ENCODE data around the gene CYS1.

The CYS1 gene

DNA sequence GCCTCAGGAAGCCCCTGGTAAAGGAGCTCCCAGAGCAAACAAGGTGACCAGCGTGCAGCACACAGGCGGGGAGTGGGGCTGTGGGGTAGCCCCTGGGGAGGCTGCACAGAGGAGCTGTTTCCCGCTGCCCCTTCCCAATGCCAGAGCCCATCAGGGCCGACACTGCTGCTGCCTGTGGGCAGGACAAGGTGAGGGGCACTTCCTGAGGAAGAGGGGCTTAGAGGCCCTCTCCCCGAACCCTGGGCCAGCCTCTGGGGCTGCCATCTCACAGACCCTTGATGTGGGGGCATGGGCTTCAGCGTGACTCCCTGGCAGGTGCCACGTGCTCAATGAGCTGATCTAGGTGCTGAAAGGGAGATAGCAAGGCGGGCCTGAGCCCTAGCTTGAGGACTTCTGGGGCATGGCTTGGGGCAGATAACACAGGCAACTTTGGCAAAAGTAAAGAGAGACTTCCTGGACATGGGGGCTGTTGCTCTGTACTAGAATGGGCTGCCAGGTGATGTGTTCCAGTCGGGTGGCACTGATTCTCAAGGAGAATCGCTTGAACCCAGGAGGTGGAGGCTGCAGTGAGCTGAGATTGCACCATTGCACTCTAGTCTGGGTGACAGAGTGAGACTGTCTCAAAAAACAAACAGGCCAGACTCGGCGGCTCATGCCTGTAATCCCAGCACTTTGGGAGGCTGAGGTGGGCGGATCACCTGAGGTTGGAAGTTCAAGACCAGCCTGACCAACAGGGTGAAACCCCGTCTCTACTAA is 46.8 kb downstream of the CYS1 start:
- in situ Hi-C loops (cut with MboI; ENCODE audit: low sequenced_read_pairs) = loop anchor here (25.0 kb wide), 1 partner anchor 221 kb away; no protein-coding TSS in a partner anchor

DNA sequence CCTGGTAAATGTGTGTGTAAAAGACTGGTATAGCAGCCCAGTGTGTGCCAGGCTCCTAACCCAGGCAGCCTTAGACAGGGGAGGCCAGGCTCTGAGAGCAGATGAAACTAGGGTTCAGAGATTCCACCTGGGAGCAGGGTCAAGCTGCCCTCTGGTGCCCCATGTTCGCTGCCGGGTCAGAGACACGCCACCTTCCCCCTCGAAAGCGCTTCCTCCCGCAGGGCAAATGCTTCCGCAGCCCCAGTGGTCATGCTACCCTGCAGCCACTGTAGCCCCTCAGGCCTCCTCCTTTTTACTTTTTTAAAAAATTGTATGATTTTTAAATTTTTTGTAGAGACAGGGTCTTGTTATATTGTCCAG is 47.5 kb downstream of the CYS1 start:
- in situ Hi-C loops (cut with MboI; ENCODE audit: low sequenced_read_pairs) = loop anchor here (25.0 kb wide), 1 partner anchor 220 kb away; no protein-coding TSS in a partner anchor

DNA sequence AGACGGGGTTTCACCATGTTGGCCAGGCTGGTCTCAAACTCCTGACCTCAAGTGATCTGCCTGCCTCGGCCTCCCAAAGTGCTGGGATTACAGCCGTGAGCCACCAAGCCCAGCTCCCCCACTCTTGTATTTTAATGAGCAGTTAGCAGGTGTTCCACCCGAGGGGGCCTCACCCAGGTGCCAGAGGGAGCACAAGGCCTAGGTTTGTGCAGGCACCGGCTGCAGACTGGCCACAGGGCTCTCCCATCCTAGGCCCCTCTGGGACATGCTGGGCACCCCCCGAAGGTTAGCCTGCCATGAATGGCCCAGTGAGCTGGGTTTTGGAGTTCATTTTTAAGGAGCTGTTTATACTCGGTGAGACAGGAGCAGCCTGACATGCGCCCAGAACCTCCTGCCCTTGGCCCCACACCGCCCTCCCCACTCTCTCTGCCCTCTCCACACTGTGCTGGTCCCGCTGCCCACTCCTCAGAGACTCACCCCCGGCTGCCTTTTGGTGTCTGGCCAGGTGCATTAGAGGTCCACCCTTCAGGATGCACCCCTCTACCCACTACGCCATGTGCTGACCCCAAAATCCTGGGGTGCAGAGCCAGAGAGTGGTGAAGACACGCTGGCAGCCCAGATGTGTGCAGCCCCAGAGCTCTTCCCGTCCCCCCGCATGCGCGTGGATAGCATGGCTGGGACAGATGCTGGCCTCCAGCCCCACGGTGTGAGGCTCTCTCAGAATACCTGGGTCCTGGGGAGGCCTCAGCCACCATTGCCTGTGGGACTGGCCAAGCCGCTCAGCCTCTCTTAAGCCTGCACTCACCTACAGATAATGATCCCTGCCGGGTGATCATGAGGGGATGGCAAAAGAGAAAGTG is 48.1 kb downstream of the CYS1 start:
- in situ Hi-C loops (cut with MboI; ENCODE audit: low sequenced_read_pairs) = loop anchor here (25.0 kb wide), 1 partner anchor 220 kb away; no protein-coding TSS in a partner anchor

DNA sequence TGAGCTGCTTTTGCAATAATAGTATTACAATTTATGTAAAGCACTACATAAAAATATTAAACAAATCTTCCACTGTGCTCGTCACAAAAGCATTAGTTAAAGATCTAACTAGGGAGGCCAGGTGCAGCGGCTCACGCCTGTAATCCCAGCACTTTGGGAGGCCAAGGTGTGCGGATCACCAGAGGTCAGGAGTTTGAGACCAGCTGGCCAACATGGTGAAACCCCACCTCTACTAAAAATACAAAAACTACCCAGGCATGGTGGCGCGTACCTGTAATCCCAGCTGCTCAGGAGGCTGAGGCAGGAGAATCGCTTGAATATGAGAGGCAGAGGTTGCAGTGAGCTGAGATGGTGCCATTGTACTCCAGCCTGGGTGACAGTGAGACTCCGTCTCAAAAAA is 49.4 kb downstream of the CYS1 start:
- in situ Hi-C loops (cut with MboI; ENCODE audit: low sequenced_read_pairs) = loop anchor here (25.0 kb wide), 1 partner anchor 218 kb away; no protein-coding TSS in a partner anchor

DNA sequence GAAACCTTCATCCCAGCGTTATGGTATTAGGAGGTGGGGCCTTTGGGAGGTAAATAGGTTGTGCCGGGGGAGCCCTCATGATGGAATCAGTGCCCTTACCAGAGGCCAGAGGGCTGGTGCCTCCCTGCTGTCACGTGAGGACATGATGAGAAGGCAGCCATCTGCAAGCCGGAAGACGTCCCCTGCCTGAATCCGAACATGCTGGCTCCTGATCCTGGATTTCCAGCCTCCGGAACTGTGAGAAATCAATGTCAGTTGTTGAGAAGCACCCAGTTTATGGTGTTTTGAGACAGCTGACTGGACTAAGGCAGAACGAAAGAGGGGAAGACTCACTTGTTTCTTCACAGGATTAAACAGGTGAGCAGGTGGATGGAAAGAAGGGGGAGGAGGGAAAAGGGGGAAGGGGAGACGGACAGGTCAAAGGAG is 49.9 kb downstream of the CYS1 start:
- in situ Hi-C loops (cut with MboI; ENCODE audit: low sequenced_read_pairs) = loop anchor here (25.0 kb wide), 1 partner anchor 218 kb away; no protein-coding TSS in a partner anchor

DNA sequence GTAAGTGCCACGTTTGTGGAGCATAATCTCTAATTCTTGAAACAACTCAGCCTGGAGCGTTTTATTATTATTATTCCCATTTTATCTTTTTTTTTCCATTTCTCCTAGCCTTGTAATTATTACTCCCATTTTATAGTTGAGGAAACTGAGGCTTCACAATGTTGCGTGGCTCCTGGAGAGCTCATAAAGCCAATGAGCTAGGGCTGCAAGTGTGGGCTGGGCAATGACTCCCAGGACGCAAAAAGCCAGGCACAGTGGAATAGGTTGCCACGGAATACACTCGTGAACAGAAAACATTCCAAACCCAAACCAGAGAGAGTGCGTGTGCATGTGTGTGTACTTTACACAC is 50.4 kb downstream of the CYS1 start:
- in situ Hi-C loops (cut with MboI; ENCODE audit: low sequenced_read_pairs) = loop anchor here (25.0 kb wide), 1 partner anchor 218 kb away; no protein-coding TSS in a partner anchor

DNA sequence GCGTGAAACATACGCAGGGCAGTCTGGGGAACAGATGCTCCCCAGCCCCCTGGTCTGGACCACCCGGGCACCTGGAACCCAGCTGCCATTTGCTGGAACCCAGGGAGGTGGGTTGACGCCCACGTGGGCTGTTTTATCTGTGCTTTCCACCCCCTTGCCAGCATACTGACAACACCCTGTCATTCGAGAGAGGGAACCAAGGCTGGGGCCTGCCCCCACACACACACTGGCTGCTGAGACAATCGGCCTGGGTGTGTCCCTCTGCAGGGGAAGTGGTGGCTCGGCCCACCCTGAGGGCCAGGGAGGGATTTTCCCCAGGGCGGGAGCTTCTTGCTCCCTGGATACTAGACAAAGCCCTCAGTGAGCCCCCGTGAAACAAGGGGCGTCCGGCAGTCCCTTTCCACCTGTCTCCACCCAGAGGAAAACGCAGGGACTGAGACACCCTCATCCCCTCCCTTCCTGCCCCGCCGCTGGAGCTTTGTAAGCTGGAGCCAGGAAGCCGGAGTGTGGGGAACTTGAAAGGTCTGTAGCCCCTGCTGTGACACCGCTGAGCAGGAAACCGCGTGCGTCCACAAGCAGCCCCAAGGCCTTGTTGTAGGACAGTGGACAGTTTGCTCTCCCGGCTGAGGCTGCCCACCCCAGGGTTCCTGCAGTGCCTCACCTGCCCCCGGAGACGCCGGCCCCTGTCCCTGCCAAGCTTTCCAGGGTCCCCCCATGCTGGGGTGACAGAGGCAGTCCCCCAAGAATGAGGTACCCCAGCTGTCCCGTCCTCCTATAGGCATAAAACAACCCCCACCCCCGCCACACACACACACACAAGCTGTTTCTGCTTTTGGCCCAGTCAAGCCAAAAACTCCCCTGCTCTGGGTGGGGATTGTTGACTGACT is 51.0 kb downstream of the CYS1 start:
- in situ Hi-C loops (cut with MboI; ENCODE audit: low sequenced_read_pairs) = loop anchor here (25.0 kb wide), 1 partner anchor 217 kb away; no protein-coding TSS in a partner anchor

DNA sequence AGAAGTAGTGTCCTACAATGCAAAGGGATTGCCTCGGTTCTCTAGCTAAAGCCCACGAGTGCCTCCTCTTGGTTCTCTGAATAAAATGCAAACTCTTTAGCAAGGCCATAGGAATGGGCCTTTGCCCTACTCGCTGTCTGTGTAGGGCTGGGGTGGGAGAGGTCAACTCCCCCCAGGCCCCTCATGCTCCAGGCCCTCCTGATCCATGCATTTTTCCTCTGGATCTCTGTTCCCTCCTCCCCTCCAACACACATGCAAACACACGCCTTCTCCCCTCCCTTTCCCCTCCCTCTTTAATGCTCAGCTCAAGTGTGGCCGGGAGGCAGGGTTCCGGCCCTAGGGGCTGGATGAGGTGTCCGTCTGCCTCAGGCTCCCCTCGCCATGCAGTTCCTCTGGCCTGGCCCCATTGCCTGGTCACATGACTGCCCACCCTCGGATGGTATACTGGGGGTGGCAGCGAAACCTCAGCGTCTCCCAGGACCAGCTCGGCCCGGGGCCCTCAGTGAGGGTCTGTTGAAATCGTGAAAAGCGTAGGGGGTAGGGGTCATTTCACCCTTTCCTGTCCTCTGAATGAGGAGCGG is 51.7 kb downstream of the CYS1 start:
- in situ Hi-C loops (cut with MboI; ENCODE audit: low sequenced_read_pairs) = loop anchor here (25.0 kb wide), 1 partner anchor 216 kb away; no protein-coding TSS in a partner anchor

DNA sequence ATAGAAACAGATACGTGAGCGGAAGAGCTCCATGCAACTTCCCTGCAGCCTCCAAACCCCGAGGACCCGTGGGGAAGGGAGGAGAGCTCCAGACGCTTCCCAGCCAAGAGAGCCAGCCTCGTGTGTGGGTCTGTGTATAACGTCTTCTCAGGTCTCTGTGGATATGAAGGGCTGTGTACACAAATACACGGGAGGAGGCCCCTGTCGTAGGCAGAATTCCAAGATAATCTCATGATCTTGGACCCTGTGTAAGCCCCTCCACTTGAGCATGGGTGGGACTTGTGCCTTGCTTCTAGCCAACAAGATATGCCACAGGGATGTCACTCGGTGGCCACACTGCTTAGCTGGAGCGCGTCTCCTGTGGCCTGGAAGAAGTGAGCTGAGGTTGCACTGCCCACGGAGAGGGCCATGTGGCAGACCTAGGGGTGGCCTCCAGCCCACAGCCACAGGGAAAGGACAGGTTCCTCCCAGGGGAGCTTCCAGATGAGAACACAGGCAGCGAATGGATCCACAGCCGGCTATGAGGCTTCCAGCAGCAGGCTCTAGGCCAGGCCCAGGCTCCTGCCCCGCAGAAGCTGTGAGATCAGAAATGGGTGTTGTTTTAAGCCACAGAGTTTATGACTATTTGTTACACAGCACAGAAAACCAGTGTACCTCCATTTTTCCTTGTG is 52.4 kb downstream of the CYS1 start:
- in situ Hi-C loops (cut with MboI; ENCODE audit: low sequenced_read_pairs) = loop anchor here (25.0 kb wide), 1 partner anchor 215 kb away; no protein-coding TSS in a partner anchor

DNA sequence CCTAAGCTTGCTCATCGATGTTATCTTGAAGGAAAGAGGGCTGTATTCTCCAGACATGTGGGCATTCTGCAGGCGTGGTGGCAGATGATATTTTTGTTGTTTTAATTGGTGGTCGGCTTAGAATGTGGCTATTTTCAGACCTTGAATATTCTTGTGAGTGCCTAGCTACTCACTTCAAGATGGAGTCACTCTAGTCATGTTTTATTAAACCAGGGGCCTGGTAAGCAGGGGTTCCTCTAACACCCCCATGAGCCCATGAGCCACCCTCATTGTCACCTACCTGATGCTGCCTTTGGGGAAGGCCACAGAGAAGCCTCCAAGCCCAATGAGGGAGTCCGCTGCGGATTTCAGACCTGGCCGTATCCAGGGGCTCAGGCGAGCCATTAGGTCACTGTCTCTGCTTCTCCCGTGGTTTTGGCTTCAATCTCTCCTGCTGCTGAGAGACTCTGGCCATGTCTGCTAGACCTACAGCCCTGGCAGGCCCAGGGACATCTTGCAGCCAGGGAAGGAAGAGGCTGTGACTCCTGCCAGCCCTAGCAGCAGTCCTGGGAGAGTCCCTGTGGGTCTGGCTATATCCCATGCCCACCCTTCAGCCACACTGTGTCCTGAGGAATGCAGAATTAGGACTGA is 53.2 kb downstream of the CYS1 start:
- in situ Hi-C loops (cut with MboI; ENCODE audit: low sequenced_read_pairs) = loop anchor here (25.0 kb wide), 1 partner anchor 215 kb away; no protein-coding TSS in a partner anchor

DNA sequence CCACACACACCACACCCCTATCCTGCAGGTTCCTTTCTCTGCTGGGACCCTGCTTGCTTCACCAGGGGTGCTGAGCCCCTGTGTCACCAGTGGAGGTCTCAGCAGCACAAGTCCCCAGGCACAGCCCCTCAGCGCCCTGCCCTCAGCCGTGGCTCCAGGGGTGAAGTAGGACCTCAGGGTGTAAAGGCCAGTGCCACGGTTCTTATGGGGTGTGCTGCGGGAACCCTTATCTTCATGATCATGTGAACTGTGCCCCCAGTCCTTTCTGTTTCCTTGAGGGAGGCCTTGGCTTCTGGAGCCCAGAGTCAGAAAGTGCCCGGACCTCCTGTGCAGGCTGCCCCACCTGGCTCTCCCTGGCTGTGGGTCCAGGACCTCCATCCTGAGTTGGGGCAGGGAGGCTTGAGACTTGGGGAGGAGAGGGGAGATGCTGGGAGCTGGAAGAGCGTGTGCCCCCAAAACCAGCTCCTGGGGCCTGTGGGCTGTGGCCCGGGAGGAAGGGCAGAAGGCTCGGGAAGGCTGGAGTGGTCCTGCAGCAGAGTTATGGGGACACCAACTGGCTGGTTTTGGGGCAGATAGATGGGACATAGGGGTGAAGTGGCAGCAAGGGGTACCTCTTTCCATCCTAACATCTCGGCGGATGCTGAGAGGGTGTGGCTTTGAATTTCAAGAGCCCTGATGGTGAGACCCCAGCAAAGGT is 57.1 kb downstream of the CYS1 start:
- in situ Hi-C loops (cut with MboI; ENCODE audit: low sequenced_read_pairs) = no loop called here

DNA sequence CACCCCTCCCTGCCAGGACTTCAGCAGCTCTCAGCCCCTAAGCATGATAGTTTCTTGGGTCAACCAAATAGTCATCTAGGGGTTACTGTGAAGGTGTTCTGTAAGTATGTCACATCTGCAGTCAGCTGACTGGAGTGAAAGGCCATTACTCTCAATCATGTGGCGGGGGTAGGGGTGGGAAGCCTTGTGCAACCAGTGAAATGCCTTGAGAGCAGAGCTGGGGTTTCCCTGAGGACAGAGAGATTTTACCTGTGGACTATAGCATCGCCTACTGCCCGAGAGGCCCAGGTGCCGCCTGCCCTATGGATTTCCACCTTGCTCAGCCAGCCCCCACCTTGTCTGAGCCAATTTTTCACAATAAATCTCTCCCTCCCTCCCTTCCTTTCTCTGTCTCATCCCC is 57.8 kb downstream of the CYS1 start:
- in situ Hi-C loops (cut with MboI; ENCODE audit: low sequenced_read_pairs) = no loop called here

DNA sequence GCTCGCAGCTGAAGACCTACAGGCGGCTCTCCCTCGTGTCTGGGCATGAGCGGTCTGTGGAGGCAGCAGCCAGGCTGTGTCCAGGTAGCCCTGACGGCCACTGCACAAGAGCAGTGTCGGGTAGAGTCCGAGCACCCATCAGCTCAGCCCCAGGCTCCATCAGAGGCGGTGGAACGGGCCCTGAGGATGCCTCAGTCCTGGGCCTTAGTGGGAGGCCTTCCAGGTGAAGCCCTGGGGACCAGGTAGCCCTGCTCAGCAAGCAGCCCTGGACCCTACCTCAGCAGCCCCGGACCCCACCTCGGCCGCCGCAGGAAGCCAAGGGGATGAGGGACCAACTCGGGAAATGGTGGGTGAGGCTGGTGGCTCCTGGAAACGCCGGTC is 58.2 kb downstream of the CYS1 start:
- in situ Hi-C loops (cut with MboI; ENCODE audit: low sequenced_read_pairs) = no loop called here

DNA sequence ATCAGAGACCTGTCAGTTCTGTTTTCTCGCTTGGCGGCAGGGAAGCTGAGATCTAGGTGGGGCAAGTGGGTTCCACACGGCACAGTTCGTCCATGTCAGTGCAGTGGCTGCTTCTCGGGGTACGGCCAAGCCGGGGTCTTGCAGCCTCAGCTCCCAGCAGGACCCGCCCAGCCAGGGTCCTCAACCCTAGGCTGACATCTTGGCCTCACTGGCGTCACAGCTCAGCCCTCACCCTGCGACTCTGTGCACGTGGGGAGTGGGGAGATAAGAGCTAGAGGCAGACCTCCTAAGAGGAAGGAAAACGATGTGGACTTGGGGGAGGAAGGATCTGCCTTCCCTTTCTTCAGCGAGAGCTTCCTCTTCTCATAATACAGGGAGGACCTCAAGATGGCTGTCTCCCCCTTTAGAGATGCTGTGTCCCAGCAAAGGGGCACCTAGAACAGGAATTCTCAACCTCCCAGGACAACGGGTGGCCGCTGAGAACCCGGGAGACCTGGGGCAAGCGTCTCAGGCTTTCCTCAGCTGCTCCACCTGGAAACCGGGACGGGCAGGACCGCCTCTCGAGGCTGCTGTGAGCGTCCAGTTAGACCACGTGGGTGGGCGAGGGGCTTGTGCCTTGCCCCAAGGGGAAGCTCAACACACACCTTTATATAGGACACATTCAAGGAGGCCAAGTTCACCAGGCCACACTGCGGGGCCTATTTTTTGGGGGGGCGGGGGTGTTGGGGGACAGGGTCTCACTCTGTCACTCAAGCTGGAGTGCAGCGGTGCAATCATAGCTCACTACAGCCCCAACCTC is 60.4 kb downstream of the CYS1 start:
- in situ Hi-C loops (cut with MboI; ENCODE audit: low sequenced_read_pairs) = no loop called here

DNA sequence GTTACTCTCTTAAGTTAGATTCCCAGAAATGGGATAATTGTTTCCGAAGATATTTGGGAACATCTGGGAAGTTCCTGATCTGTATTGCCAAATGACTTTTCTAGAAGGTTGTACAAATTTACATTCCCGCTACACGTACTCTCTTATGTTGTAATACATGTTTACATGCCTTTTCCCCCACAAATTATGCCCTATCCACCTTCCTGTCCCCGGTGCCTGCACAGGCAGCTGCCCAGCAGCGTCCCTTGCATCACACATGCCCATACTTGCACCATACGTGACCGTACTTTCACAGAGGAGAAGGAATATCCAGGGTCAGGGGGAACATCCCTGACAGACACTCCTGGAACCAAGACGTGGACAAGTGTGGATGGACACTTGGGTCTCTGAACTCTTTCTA is 61.0 kb downstream of the CYS1 start:
- in situ Hi-C loops (cut with MboI; ENCODE audit: low sequenced_read_pairs) = no loop called here

DNA sequence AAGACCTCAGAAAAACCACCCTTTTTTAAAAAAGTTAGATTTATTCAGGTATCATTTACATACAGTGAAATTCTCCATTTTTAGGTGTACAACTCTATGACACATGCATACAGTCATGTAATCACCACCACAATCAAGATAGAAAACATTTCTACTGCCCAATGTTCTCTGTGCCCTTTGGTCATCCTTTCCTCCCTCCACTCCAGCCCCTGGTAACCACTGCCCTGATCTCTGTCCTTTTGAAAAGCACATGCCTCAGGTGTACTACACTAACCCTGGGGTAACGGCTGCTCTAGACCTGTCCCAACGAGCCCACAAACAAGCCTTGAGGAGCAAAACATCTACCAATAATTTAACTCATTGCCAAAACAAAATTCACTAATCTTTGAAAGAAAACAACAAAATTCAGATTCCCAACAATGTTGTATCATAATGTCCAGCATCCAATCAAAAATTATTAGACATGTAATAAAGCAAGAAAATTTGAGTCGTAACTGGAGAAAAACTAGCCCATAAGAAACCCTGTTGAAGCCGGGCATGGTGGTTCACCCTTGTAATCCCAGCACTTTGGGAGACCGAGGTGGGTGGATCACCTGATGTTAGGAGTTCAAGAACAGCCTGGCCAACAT is 62.8 kb downstream of the CYS1 start:
- in situ Hi-C loops (cut with MboI; ENCODE audit: low sequenced_read_pairs) = no loop called here

DNA sequence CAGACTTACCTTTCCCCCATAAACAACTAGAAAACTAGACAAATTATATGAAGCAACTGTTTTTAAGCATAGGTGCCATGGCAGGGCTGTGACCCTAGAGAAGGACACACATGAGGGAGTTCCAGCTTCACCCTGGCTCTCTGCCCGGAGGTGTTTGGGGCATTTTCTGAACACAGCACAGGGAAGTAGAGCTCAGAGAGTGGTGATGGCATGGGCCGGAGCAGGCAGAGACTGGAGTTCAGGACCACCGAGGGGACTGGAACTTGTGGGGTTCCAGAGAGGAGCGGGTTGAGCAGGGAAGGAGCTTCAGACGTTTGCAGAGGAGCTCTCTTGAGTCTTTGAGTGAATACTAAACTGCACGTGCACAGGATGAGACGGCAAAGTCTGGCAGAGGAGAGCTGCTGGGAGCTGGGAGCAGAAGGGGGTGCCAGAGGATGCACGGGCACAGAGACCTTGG is 63.4 kb downstream of the CYS1 start:
- in situ Hi-C loops (cut with MboI; ENCODE audit: low sequenced_read_pairs) = no loop called here
